A673 (cell line): ENCODE data around the gene CFAP43. TPM values are rescaled to one million over a fixed set of nuclear protein-coding genes. Genes with fewer than 3 reads are reported as not detected.

Experiments used
- BruUV-seq: library from RNA; stranded (reverse); fragments of 400-500 nt; replicated peaks from 2 replicates; lab custom pipeline; 2021; lab: Mats Ljungman, UMichigan
- CTCF ChIA-PET: fragments of 300-600 bp; sonication (Branson Sonifier 250); formaldehyde crosslinking; loops from one replicate; lab custom pipeline; 2022; ENCODE audit warnings: antibody characterized with exemption; lab: Charles Lee
- POLR2A ChIA-PET: fragments of 300-600 bp; sonication (Branson Sonifier 250); formaldehyde crosslinking; loops from one replicate; lab custom pipeline; 2022; ENCODE audit warnings: antibody characterized with exemption; ENCODE audit not compliant: low non-redundant PET; lab: Charles Lee
- DNase-seq: peaks from one replicate; pipeline ENCODE4 v3.0.0-alpha.2; 2015; ENCODE audit warnings: low spot score
- H3K27ac ChIP-seq: fragments of 200-600 bp; sonication (generic); 2 replicates; pipeline ENCODE4 v1.5.1; 2016; ENCODE audit warnings: mixed run types, low read depth, mild to moderate bottlenecking, mixed read lengths, antibody characterized with exemption, low read length; ENCODE audit not compliant: poor library complexity, severe bottlenecking
- H3K27me3 ChIP-seq: fragments of 200-600 bp; sonication (generic); replicated peaks from 2 replicates; pipeline ENCODE4 v1.6.1; 2017; ENCODE audit warnings: mixed run types, low read depth, mild to moderate bottlenecking, mixed read lengths, antibody characterized with exemption, low read length; ENCODE audit not compliant: insufficient read depth, poor library complexity
- H3K36me3 ChIP-seq: fragments of 200-600 bp; sonication (generic); 2 replicates; pipeline ENCODE4 v1.6.1; 2016; ENCODE audit warnings: mixed run types, mild to moderate bottlenecking, mixed read lengths, antibody characterized with exemption, low read length; ENCODE audit not compliant: insufficient read depth, poor library complexity, severe bottlenecking
- H3K4me1 ChIP-seq: fragments of 200-600 bp; sonication (generic); 2 replicates; pipeline ENCODE4 v1.6.1; 2017; ENCODE audit warnings: mixed run types, mild to moderate bottlenecking, mixed read lengths, antibody characterized with exemption, low read length; ENCODE audit not compliant: insufficient read depth, poor library complexity, severe bottlenecking
- H3K4me3 ChIP-seq: fragments of 200-600 bp; sonication (generic); 2 replicates; pipeline ENCODE4 v1.5.1; 2016; ENCODE audit warnings: low read depth, mixed run types, mild to moderate bottlenecking, mixed read lengths, low read length; ENCODE audit not compliant: poor library complexity, severe bottlenecking
- H3K9me3 ChIP-seq: fragments of 200-600 bp; sonication (generic); 2 replicates; pipeline ENCODE4 v1.6.1; 2016; ENCODE audit warnings: mixed run types, low read depth, mild to moderate bottlenecking, mixed read lengths, antibody characterized with exemption, low read length; ENCODE audit not compliant: poor library complexity, severe bottlenecking
- CTCF ChIP-seq: fragments of 300-800, 200-600 bp; sonication (generic); conservative IDR thresholded peaks from 2 replicates; pipeline ENCODE4 v1.5.1; 2017; ENCODE audit warnings: low read depth, mild to moderate bottlenecking, antibody characterized with exemption, low read length, moderate library complexity, mixed read lengths
- EZH2 ChIP-seq: fragments of 200-600 bp; sonication (generic); IDR thresholded peaks from 2 replicates; pipeline ENCODE4 v1.6.1; 2017; ENCODE audit warnings: borderline replicate concordance, low read depth, mild to moderate bottlenecking, mixed read lengths, antibody characterized with exemption, low read length; ENCODE audit not compliant: poor library complexity, severe bottlenecking
- intact Hi-C: fragments of 100-400 bp; cut with micrococcal nuclease; formaldehyde crosslinking; loops from one replicate; pipeline ENCODE4 v1.10.0; 2022; ENCODE audit not compliant: unreplicated experiment
- total RNA-seq: library from RNA; stranded (reverse); gene quantifications from 2 replicates; pipeline ENCODE4 v1.2.3, GENCODE V29; 2021

CFAP43 gene
- total RNA-seq, 1 experiment from 2014 or later: 0.13 TPM

- no peaks in the 10 kb centered on the region for H3K27me3 ChIP-seq
- no peaks in the 10 kb centered on the region for H3K9me3 ChIP-seq
- H3K36me3 ChIP-seq: peaks cover 38% of the 10 kb centered on the region
- TSS peak; percentile 75 for BruUV-seq
- peak within 1 kb of the TSS; percentile 68 for H3K4me3 ChIP-seq
- intact Hi-C loops: loop anchor here (5.0 kb wide), 1 partner anchor 382 kb away; no protein-coding TSS in a partner anchor
- CTCF ChIA-PET: interaction anchor here (1.0 kb wide), 1 partner anchor 85 kb away, joined by 5 read pairs; the partner anchor contains the start of gene CFAP58
- POLR2A ChIA-PET: interaction anchor here (0.6 to 1.2 kb wide), 2 partner anchors 12 to 168 kb away, joined by 3 read pairs; no protein-coding TSS in a partner anchor
- TF ChIP-seq EZH2: no peak
- TF ChIP-seq CTCF: no peak
- H3K27ac ChIP-seq: peak within 1 kb of the TSS; percentile 81
- H3K4me1 ChIP-seq: peaks cover 11% of the 10 kb centered on the region
- peak; percentile 99 for DNase-seq
Observed at GRCh38 chr10:104268713-104269645, 36.8 kb upstream of the CFAP43 start, which contains the start of gene GSTO2. GSTO2 (plus strand) TSS chr10:104269184; CDS start chr10:104274916, 5,732 bp downstream.

GRCh38 chr10:104268405-104268712, 36.2 kb upstream of the CFAP43 start:
- TF ChIP-seq EZH2: no peak
- TF ChIP-seq CTCF: no peak
- POLR2A ChIA-PET: interaction anchor here (0.6 kb wide), 1 partner anchor 168 kb away, joined by 3 read pairs; no protein-coding TSS in a partner anchor
- BruUV-seq: TSS peak; percentile 69
- H3K36me3 ChIP-seq: peaks cover 44% of the 10 kb centered on the region
- DNase-seq: no peak
- H3K27me3 ChIP-seq: no peaks in the 10 kb centered on the region
- CTCF ChIA-PET: interaction anchor here (1.0 kb wide), 1 partner anchor 85 kb away, joined by 5 read pairs; the partner anchor contains the start of gene CFAP58
- H3K4me1 ChIP-seq: peaks cover 11% of the 10 kb centered on the region
- intact Hi-C loops: loop anchor here (5.0 kb wide), 1 partner anchor 381 kb away; no protein-coding TSS in a partner anchor
- H3K27ac ChIP-seq: peak overlapping the region; percentile 81
- H3K9me3 ChIP-seq: no peaks in the 10 kb centered on the region
- peak overlapping the region; percentile 68 for H3K4me3 ChIP-seq

- H3K27ac ChIP-seq: no peak overlapping the region
- peak overlapping the region; percentile 68 for H3K4me3 ChIP-seq
- no peak for DNase-seq
- TF ChIP-seq EZH2: no peak
- TF ChIP-seq CTCF: no peak
- H3K36me3 ChIP-seq: peaks cover 49% of the 10 kb centered on the region
- no peaks in the 10 kb centered on the region for H3K27me3 ChIP-seq
- peaks cover 11% of the 10 kb centered on the region for H3K4me1 ChIP-seq
- intact Hi-C loops: loop anchor here (5.0 kb wide), 1 partner anchor 381 kb away; no protein-coding TSS in a partner anchor
- BruUV-seq: no TSS peak
- H3K9me3 ChIP-seq: no peaks in the 10 kb centered on the region
- POLR2A ChIA-PET: no interaction called here
- CTCF ChIA-PET: no interaction called here
Observed at GRCh38 chr10:104267721-104268404, 35.7 kb upstream of the CFAP43 start.
